GM18870 (cell line): Measurements from ENCODE around the gene USP49.
"Not testable (repeated sequence)": the region's sequence is repeated elsewhere in the genome, so short reads cannot be mapped to it uniquely, and the experiment has no call there.

ENCODE experiments used
- ATAC-seq: cut with Tn5 transposase; IDR thresholded peaks from one replicate; pipeline ENCODE4 v1.9.1; 2021; ENCODE audit warnings: moderate library complexity; ENCODE audit not compliant: unreplicated experiment

The USP49 gene

GRCh38 chr6:41895300-41896233, at the start of gene USP49:
USP49 (minus strand) TSS chr6:41895375; CDS start chr6:41806983, 88,392 bp downstream.
- ATAC-seq, result peak; percentile 74

GRCh38 chr6:41943456-41943855, 48.3 kb upstream of the USP49 start:
- ATAC-seq, result no peak

- not testable (repeated sequence) for ATAC-seq
Observed at GRCh38 chr6:41942882-41943281, 47.7 kb upstream of the USP49 start.

- peak; percentile 11 for ATAC-seq
Observed at GRCh38 chr6:41942067-41942851, 47.1 kb upstream of the USP49 start.

GRCh38 chr6:41941280-41942066, 46.3 kb upstream of the USP49 start, which contains the start of gene CCND3:
CCND3 (minus strand) TSS chr6:41941808; CDS start chr6:41941649, 159 bp downstream.
- ATAC-seq, result peak; percentile 46

- ATAC-seq, result no peak
Observed at GRCh38 chr6:41940759-41941279, 45.6 kb upstream of the USP49 start.

- ATAC-seq, result no peak
Observed at GRCh38 chr6:41939848-41940758, 44.9 kb upstream of the USP49 start.

- no peak for ATAC-seq
Observed at GRCh38 chr6:41939176-41939847, 44.1 kb upstream of the USP49 start.

GRCh38 chr6:41938590-41939175, 43.5 kb upstream of the USP49 start:
- no peak for ATAC-seq

GRCh38 chr6:41937861-41938574, 42.8 kb upstream of the USP49 start:
- no peak for ATAC-seq

- ATAC-seq, result no peak
Observed at GRCh38 chr6:41937472-41937860, 42.3 kb upstream of the USP49 start.

GRCh38 chr6:41936073-41936837, 41.1 kb upstream of the USP49 start:
- no peak for ATAC-seq

GRCh38 chr6:41935685-41936072, 40.5 kb upstream of the USP49 start:
- ATAC-seq, result no peak

- no peak for ATAC-seq
Observed at GRCh38 chr6:41935193-41935574, 40.0 kb upstream of the USP49 start.

- ATAC-seq, result no peak
Observed at GRCh38 chr6:41934278-41935192, 39.4 kb upstream of the USP49 start.

GRCh38 chr6:41932378-41932777, 37.2 kb upstream of the USP49 start:
- ATAC-seq, result no peak
